Activated CD8-positive, alpha-beta memory T cell treated with anti-CD3 and anti-CD28 coated beads for 1 hour (primary cell): ENCODE results near the gene MIA.
"Not testable (repeated sequence)": the region's sequence is repeated elsewhere in the genome, so short reads cannot be mapped to it uniquely, and the experiment has no call there.

Experiments used
- DNase-seq, 2 donors: peaks; one replicate each; pipeline ENCODE4 v3.0.0-alpha.2; 2020; ENCODE audit warnings: low read depth in 1 of 2; ENCODE audit errors: extremely low read depth in 1 of 2

MIA gene

DNA sequence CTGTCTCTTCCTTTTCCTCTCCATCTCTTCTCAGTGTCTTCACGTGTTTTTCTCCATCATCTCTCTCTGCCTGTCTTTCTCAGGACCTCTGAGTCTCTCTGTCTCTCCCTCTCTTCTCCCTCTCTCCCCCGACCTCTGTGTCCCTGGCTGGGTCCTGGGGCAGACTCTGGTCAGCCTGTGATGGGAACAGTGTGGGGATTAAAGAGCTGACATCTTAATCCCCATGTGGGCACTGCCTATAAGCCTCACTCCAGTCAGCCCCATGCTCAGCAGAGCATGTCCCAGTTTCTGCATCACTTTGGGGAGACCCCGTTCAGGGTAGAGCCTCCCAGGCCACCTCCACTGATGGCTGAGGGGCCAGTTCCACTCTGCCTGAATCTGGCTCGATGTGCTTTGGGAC lies 39.9 kb downstream of the MIA start:
- DNase-seq: no peak

DNA sequence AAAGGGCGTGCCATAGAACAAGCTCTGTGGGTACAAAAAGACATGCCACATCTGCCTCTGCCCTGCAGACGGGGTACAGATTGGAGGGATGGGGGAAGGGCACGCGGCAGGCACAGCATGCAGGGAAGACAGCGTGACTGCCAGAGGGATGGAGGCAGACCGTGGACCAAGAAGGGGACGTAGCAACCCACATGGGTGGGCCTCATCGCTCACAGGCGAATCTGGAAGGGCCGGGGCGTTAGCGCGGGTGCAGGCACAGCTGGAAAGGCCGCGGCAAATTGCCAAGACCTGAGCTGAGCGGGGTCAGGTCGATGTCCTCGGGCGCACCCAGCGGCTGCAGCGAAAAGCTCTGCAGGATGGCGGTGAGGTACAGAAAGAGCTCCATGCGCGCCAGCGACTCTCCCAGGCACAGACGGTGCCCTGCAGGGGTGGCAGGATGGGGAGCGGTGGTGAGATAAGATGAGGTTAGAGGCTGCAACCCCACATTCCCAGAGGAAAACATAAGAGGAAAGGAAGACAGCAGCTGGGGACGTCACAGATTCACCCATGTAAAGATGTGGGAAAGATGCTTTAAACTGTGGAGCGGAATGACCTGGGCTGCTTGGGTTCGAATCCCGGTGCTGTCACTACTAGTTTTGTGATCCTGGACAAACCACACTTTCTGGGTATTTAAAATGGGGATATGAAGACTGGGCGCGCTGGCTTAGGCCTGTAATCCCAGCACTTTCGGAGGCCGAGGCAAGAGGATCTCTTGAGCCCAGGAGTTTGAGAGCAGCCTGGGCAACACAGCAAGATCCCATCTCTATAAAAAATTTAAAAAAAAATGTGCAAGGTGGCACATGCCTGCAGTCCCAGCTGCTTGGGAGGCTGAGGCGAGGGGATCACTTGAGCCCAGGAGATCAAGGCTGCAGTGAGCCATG lies 43.4 kb downstream of the MIA start:
- DNase-seq: peak in 1 of 2 donors; percentile 55

GRCh38 chr19:40819479-40820234 lies 44.3 kb downstream of the MIA start:
- peak in 1 of 2 donors; percentile 52 for DNase-seq

GRCh38 chr19:40822161-40822560 lies 46.8 kb downstream of the MIA start:
- DNase-seq: no peak

GRCh38 chr19:40822704-40823553 lies 47.6 kb downstream of the MIA start:
- not testable (repeated sequence) for DNase-seq

DNA sequence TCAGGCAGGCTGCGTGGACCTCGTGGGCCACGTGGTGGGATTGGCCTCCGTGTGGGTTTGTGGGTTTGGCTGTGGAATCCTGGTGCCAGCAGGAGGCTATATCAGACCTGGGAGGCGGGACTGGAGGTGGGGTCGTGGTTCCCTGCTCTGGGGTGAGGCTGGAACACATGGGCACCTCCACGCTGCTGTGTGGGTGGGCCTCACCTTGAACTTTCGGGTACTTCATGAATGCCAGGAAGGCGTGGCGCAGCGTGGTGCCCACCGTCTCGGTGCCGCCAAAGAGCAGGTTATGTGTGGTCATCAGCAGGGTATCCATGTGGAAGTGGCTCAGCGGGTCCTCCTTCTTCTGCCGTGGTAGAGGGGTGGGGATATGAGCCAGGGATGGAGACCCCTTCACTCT lies 49.6 kb downstream of the MIA start:
- not testable (repeated sequence) for DNase-seq

GRCh38 chr19:40825460-40826095 lies 50.3 kb downstream of the MIA start:
- not testable (repeated sequence) for DNase-seq

DNA sequence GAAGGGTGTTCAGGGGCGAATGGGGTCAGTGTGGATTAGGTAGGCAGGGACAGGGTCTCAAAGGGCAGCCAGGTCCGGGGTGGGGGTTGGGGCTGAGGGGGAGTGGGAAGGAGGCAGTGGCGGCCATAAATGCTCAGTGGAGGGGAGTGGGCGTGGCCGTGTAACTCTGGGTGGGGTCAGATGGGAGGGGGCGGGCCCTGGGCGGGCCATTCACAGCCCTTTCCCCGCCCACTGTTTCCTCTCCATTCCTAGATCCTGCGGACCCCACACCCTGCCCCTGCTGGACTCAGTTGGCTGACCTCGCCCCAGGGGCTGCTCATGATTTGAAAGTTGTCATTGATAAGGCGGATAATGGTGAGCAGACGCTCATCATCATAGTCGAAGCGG lies 51.0 kb downstream of the MIA start:
- DNase-seq: not testable (repeated sequence)

DNA sequence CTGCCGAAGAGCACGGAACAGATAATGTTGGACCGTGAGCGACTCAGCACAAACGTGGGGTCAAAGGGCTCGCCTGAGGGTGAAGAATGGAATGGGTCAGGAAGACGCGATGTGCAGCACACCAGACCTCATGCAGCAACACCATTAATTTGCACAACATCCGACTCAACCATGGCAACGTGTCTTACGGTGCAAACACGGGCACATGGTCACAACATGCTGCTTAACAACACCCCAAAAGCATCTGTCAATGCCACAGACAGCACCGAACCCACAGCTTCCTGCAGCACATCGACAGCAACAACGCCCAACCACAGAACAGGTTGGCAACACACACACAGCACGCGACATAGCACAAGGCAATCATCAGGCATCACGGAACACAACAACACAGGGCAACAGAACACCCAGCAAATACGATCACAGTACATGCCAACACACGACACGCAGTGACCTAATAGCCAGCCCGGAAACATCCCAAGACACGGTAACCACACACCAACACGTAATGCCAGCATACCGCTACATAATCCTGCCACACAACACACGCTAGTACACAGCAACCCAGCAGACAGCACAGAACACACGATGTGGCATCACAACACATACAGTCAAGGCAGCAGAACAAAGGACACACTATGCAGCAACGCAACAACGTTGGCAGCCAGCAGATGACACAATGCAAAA lies 51.5 kb downstream of the MIA start:
- not testable (repeated sequence) for DNase-seq
